ENCODE measurements around the gene KLK13. TPM values are rescaled to one million over a fixed set of nuclear protein-coding genes. Genes with fewer than 3 reads are reported as not detected.

The KLK13 gene
- polyA plus RNA-seq, 1 experiment = not detected

GRCh38 chr19:51097166-51097738, 32.4 kb upstream of the KLK13 start:
- no peaks in the 10 kb centered on the region for H3K27me3 ChIP-seq (ENCODE audit: control insufficient read depth, insufficient read depth, low read length)
- TF ChIP-seq CTCF (IDR thresholded peaks at IDR 0.05; ENCODE audit: low read depth, low read length) = peak; percentile 67
- DNase-seq (ENCODE audit: low read depth, low spot score) = no peak
- H3K4me3 ChIP-seq (ENCODE audit: low read depth, low read length) = no peak overlapping the region
- ChIA-PET CTCF (interaction anchor here (0.8 to 3.2 kb wide), 7 partner anchors 8 to 301 kb away, joined by 3 to 34 read pairs (median 3); no protein-coding TSS in a partner anchor), POLR2A (no interaction called here)
- H3K9me3 ChIP-seq (ENCODE audit: control insufficient read depth, insufficient read depth, low read length) = no peaks in the 10 kb centered on the region
- H3K27ac ChIP-seq (ENCODE audit: low read depth, low read length) = no peak overlapping the region

GRCh38 chr19:51096473-51097165, 31.7 kb upstream of the KLK13 start:
- ChIA-PET CTCF (interaction anchor here (0.8 to 3.2 kb wide), 8 partner anchors 8 to 302 kb away, joined by 3 to 34 read pairs (median 3); no protein-coding TSS in a partner anchor), POLR2A (no interaction called here)
- Histone ChIP-seq H3K27ac (ENCODE audit: low read depth, low read length) (no peak overlapping the region), H3K9me3 (ENCODE audit: control insufficient read depth, insufficient read depth, low read length) (no peaks in the 10 kb centered on the region), H3K4me3 (ENCODE audit: low read depth, low read length) (no peak overlapping the region), H3K27me3 (ENCODE audit: control insufficient read depth, insufficient read depth, low read length) (no peaks in the 10 kb centered on the region)
- TF ChIP-seq CTCF (IDR thresholded peaks at IDR 0.05; ENCODE audit: low read depth, low read length) = no peak; the same call in 1 of the 2 replicates
- DNase-seq (ENCODE audit: low read depth, low spot score) = no peak

GRCh38 chr19:51094696-51095279, 29.9 kb upstream of the KLK13 start:
- no peak overlapping the region for H3K4me3 ChIP-seq (ENCODE audit: low read depth, low read length)
- no peaks in the 10 kb centered on the region for H3K27me3 ChIP-seq (ENCODE audit: control insufficient read depth, insufficient read depth, low read length)
- H3K27ac ChIP-seq (ENCODE audit: low read depth, low read length) = no peak overlapping the region
- peak; percentile 59 for TF ChIP-seq CTCF (IDR thresholded peaks at IDR 0.05; ENCODE audit: low read depth, low read length)
- CTCF ChIA-PET = interaction anchor here (0.6 to 3.2 kb wide), 14 partner anchors 9 to 362 kb away, joined by 3 to 34 read pairs (median 4); no protein-coding TSS in a partner anchor
- DNase-seq (ENCODE audit: low read depth, low spot score) = no peak
- POLR2A ChIA-PET = no interaction called here
- H3K9me3 ChIP-seq (ENCODE audit: control insufficient read depth, insufficient read depth, low read length) = no peaks in the 10 kb centered on the region

GRCh38 chr19:51093510-51094345, 28.8 kb upstream of the KLK13 start:
- no peak for TF ChIP-seq CTCF (IDR thresholded peaks at IDR 0.05; ENCODE audit: low read depth, low read length)
- H3K27ac ChIP-seq (ENCODE audit: low read depth, low read length) = no peak overlapping the region
- ChIA-PET POLR2A (no interaction called here), CTCF (interaction anchor here (0.6 to 3.2 kb wide), 9 partner anchors 9 to 361 kb away, joined by 3 to 34 read pairs (median 3); no protein-coding TSS in a partner anchor)
- DNase-seq (ENCODE audit: low read depth, low spot score) = no peak
- H3K4me3 ChIP-seq (ENCODE audit: low read depth, low read length) = no peak overlapping the region
- no peaks in the 10 kb centered on the region for H3K27me3 ChIP-seq (ENCODE audit: control insufficient read depth, insufficient read depth, low read length)
- H3K9me3 ChIP-seq (ENCODE audit: control insufficient read depth, insufficient read depth, low read length) = no peaks in the 10 kb centered on the region
